B cell (primary cell): ENCODE data around the gene SRSF1. TPM values are rescaled to one million over a fixed set of nuclear protein-coding genes. Genes with fewer than 3 reads are reported as not detected.

Source experiments
- ATAC-seq: fragments of 200-7000 bp; cut with Tn5 transposase; one replicate; pipeline ENCODE4 v1.10.0; 2021; ENCODE audit warnings: low read depth, mild to moderate bottlenecking, moderate number of reproducible peaks, moderate library complexity
- CTCF ChIA-PET: fragments of 350-600 bp; sonication (Branson Sonifier 250); formaldehyde crosslinking; loops from one replicate; lab custom pipeline; 2021; ENCODE audit warnings: antibody characterized with exemption, inconsistent platforms; lab: Charles Lee
- POLR2A ChIA-PET: fragments of 350-600 bp; sonication (Branson Sonifier 250); formaldehyde crosslinking; loops from one replicate; lab custom pipeline; 2021; ENCODE audit warnings: antibody characterized with exemption; lab: Charles Lee
- DNase-seq: peaks from one replicate; pipeline ENCODE4 v3.0.0; 2013
- H2AFZ ChIP-seq: 2 replicates; pipeline ENCODE4 v1.6.1; 2012; ENCODE audit warnings: mild to moderate bottlenecking, low read depth, low read length; ENCODE audit not compliant: insufficient read depth, poor library complexity, severe bottlenecking
- H3K27ac ChIP-seq, 2 donors: 1 replicate in 1 of 2; 2 replicates in 1 of 2; pipeline ENCODE4 v1.5.1; 2012 to 2013; ENCODE audit warnings: low read length in 2 of 2, mild to moderate bottlenecking in 2 of 2, moderate library complexity in 1 of 2
- H3K27me3 ChIP-seq, 4 experiments: fragments of 200-600 bp in 1 of 4; sonication (generic) in 1 of 4; replicated peaks in 1 of 4; 1 replicate in 2 of 4; 2 replicates in 2 of 4; pipeline versions ENCODE4 v1.6.1 to v1.7.0; 2013 to 2016; ENCODE audit warnings: low read length in 3 of 4, mild to moderate bottlenecking in 2 of 4, mixed read lengths in 1 of 4, moderate library complexity in 1 of 4; ENCODE audit not compliant: insufficient read depth in 4 of 4, control insufficient read depth in 3 of 4; ENCODE audit errors: control extremely low read depth in 1 of 4
- H3K36me3 ChIP-seq, 2 experiments: replicated peaks in 1 of 2; 1 replicate in 1 of 2; 2 replicates in 1 of 2; pipeline versions ENCODE4 v1.6.1 to v1.7.1; 2013; ENCODE audit warnings: low read length in 1 of 2; ENCODE audit not compliant: insufficient read depth in 2 of 2, control insufficient read depth in 1 of 2; ENCODE audit errors: control extremely low read depth in 1 of 2, extremely low read depth in 1 of 2
- H3K4me1 ChIP-seq, 2 donors: fragments of 200-600 bp in 1 of 2; sonication (generic) in 1 of 2; 1 replicate in 1 of 2; 2 replicates in 1 of 2; pipeline versions ENCODE4 v1.5.1 to v1.6.1; 2013 to 2017; ENCODE audit warnings: low read length in 2 of 2; ENCODE audit not compliant: control insufficient read depth in 2 of 2, insufficient read depth in 2 of 2
- H3K4me2 ChIP-seq: replicated peaks from 2 replicates; pipeline ENCODE3; 2012; ENCODE audit warnings: mild to moderate bottlenecking, low read depth, low read length; ENCODE audit not compliant: poor library complexity, severe bottlenecking
- H3K4me3 ChIP-seq, 5 experiments: fragments of 200-600 bp in 1 of 5; sonication (generic) in 1 of 5; 1 replicate in 3 of 5; 2 replicates in 2 of 5; pipeline versions ENCODE4 v1.5.1 to v1.7.0; 2011 to 2016; ENCODE audit warnings: low read length in 4 of 5, mild to moderate bottlenecking in 4 of 5, low read depth in 2 of 5, control low read depth in 1 of 5, moderate library complexity in 1 of 5; ENCODE audit not compliant: insufficient read depth in 1 of 5; ENCODE audit errors: control extremely low read depth in 1 of 5, extremely low read depth in 1 of 5
- H3K79me2 ChIP-seq: fragments of 200-600 bp; sonication (generic); one replicate; pipeline ENCODE4 v1.6.0; 2016; ENCODE audit warnings: low read length; ENCODE audit not compliant: control insufficient read depth, insufficient read depth
- H3K9ac ChIP-seq: fragments of 200-600 bp; sonication (generic); 2 replicates; pipeline ENCODE4 v1.6.1; 2017; ENCODE audit warnings: mild to moderate bottlenecking, low read length, moderate library complexity
- H3K9me3 ChIP-seq, 3 donors: one replicate each; pipeline versions ENCODE4 v1.6.1 to v1.7.1; 2013; ENCODE audit warnings: low read length in 2 of 3; ENCODE audit not compliant: control insufficient read depth in 2 of 3, insufficient read depth in 1 of 3; ENCODE audit errors: control extremely low read depth in 1 of 3
- H4K20me1 ChIP-seq: 2 replicates; pipeline ENCODE4 v1.6.0; 2012; ENCODE audit warnings: mild to moderate bottlenecking, low read length; ENCODE audit not compliant: insufficient read depth, control insufficient read depth, poor library complexity, severe bottlenecking
- H3K27ac Mint-ChIP-seq: one replicate; pipeline ENCODE4 v1.8.0; 2021; ENCODE audit warnings: mixed read lengths
- H3K27me3 Mint-ChIP-seq: one replicate; pipeline ENCODE4 v1.8.0; 2021; ENCODE audit warnings: mixed read lengths
- H3K4me1 Mint-ChIP-seq: one replicate; pipeline ENCODE4 v1.8.0; 2021; ENCODE audit warnings: mixed read lengths
- H3K4me3 Mint-ChIP-seq: one replicate; pipeline ENCODE4 v1.8.0; 2021; ENCODE audit warnings: mixed read lengths
- H3K9me3 Mint-ChIP-seq: one replicate; pipeline ENCODE4 v1.8.0; 2022; ENCODE audit warnings: mixed read lengths; ENCODE audit not compliant: insufficient read depth
- CTCF ChIP-seq: fragments of 200-600 bp; IDR thresholded peaks from one replicate; pipeline ENCODE4 v1.8.0; 2022; ENCODE audit warnings: antibody characterized with exemption, mild to moderate bottlenecking
- EZH2 ChIP-seq: IDR thresholded peaks from 2 replicates; pipeline ENCODE4 v1.6.1; 2012; ENCODE audit warnings: borderline replicate concordance, low read depth, mild to moderate bottlenecking, moderate library complexity, low read length; ENCODE audit not compliant: insufficient read depth, poor library complexity, severe bottlenecking
- WGBS: methylation state at CpG from one replicate; pipeline ENCODE4 v1.1.5; 2013; ENCODE audit warnings: missing lambda C conversion rate; ENCODE audit not compliant: insufficient coverage; 5-methylcytosine and 5-hydroxymethylcytosine counted together
- intact Hi-C: fragments of 100-400 bp; cut with micrococcal nuclease; formaldehyde crosslinking; loops from one replicate; pipeline ENCODE4 v1.10.0; 2022
- polyA plus RNA-seq: library from polyadenylated mRNA; depleted of rRNA; stranded (reverse); fragments of >200 nt; gene quantifications from 2 replicates; pipeline ENCODE4 v1.2.3, GENCODE V29; 2012
- total RNA-seq, 2 donors: library from RNA; stranded (reverse); fragments of 120-200 nt in 1 of 2; gene quantifications; 1 replicate in 1 of 2; 2 replicates in 1 of 2; pipeline versions ENCODE4 v1.2.3 to v1.2.4, GENCODE V29; 2013 to 2022

Gene SRSF1
- total and polyA plus RNA-seq, 2 donors (not counting 1 experiment from before 2014, with no cell fraction given) = 163 to 250 TPM

- no peak overlapping the region for H3K4me2 ChIP-seq
- ChIA-PET POLR2A (no interaction called here), CTCF (no interaction called here)
- no peaks in the 10 kb centered on the region for H3K9me3 ChIP-seq
- intact Hi-C loops = no loop called here
- Mint-ChIP-seq H3K9me3 (no peaks in the 10 kb centered on the region), H3K27ac (no peak overlapping the region), H3K27me3 (peaks cover 34% of the 10 kb centered on the region), H3K4me3 (no peak overlapping the region), H3K4me1 (no peaks in the 10 kb centered on the region)
- peaks cover 0 to 4% (median 1%) of the 10 kb centered on the region in 4 experiments for H3K27me3 ChIP-seq
- no peak overlapping the region for H2AFZ ChIP-seq
- no peaks in the 10 kb centered on the region for H3K79me2 ChIP-seq
- no peak for DNase-seq
- no peak overlapping the region for H3K27ac ChIP-seq
- H3K9ac ChIP-seq = no peak overlapping the region
- no peak for ATAC-seq
- no peaks in the 10 kb centered on the region for H3K36me3 ChIP-seq
- H3K4me1 ChIP-seq = no peaks in the 10 kb centered on the region
- H4K20me1 ChIP-seq = no peaks in the 10 kb centered on the region
- no peak for TF ChIP-seq CTCF
- no peak for TF ChIP-seq EZH2
- 91% methylated on average over 3 of the region's 4 CpGs for WGBS
- H3K4me3 ChIP-seq = no peak overlapping the region
These were observed 42.5 kb upstream of the SRSF1 start for GRCh38 chr17:58049533-58049932.

DNA sequence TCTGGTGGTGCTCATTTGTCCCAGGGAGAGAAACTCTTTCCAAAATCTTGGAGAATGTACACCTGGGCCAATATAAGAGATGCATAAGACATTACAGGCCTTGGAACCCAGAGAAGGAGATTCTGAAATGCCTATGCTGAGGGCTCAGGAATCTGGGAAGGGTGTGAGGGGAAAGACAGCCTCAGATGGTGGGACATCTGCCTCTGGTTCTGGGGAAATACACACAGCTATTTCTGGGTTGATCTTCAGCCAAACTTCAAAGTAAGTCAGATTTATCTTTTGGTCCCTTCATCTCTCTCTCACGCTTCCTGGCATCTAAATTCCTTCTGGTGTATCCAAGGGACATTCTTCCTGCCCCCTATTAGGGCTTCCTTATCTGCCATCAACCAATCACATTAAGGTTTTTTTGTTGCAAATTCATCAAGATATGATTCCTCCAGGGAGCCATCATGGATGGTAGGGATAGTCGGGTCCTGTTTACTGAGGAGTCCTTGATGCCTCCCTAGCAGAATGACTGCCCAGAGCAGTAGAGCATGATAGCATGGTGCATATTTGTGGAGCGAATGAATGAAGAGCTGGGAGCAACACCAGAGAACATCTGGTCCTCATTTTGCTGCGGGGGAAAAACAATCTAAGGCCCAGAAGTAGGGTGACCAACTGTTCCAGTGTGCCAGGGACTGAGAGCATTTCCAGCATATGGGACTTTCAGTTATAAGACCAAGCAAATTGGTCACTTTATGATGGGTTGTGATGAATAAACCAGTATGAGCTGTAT lies 40.5 kb upstream of the SRSF1 start:
- H3K4me3 ChIP-seq = no peak overlapping the region
- ChIA-PET POLR2A (no interaction called here), CTCF (interaction anchor here (0.6 kb wide), 1 partner anchor 127 kb away, joined by 5 read pairs; no protein-coding TSS in a partner anchor)
- no peak overlapping the region for H2AFZ ChIP-seq
- 85% methylated on average over 4 of the region's 4 CpGs for WGBS
- no peaks in the 10 kb centered on the region for H3K79me2 ChIP-seq
- Mint-ChIP-seq H3K4me3 (no peak overlapping the region), H3K27ac (no peak overlapping the region), H3K9me3 (no peaks in the 10 kb centered on the region), H3K4me1 (no peaks in the 10 kb centered on the region), H3K27me3 (peaks cover 44% of the 10 kb centered on the region)
- H3K9me3 ChIP-seq = peaks cover 0 to 1% (median 0%) of the 10 kb centered on the region in 3 donors
- ATAC-seq (no peak), DNase-seq (no peak)
- no peak overlapping the region for H3K9ac ChIP-seq
- H4K20me1 ChIP-seq = no peaks in the 10 kb centered on the region
- H3K4me1 ChIP-seq = no peaks in the 10 kb centered on the region
- intact Hi-C loops = no loop called here
- H3K27ac ChIP-seq = no peak overlapping the region
- H3K4me2 ChIP-seq = no peak overlapping the region
- no peaks in the 10 kb centered on the region for H3K36me3 ChIP-seq
- H3K27me3 ChIP-seq = peaks cover 0 to 14% (median 5%) of the 10 kb centered on the region in 4 experiments
- TF ChIP-seq CTCF = no peak
- no peak for TF ChIP-seq EZH2
